Tibial nerve (tissue), 4 donors: Measurements from ENCODE around the gene TTC1. TPM values are rescaled to one million over a fixed set of nuclear protein-coding genes. Genes with fewer than 3 reads are reported as not detected.

Experiments used
- DNase-seq, 2 donors: peaks; one replicate each; pipeline ENCODE4 v3.0.0-alpha.2; 2019; ENCODE audit warnings: low spot score in 2 of 2
- H3K27ac ChIP-seq, 4 donors: fragments of 200-600 bp; sonication (generic) in 3 of 4; one replicate each; pipeline ENCODE4 v1.5.1; 2017 to 2019; ENCODE audit warnings: mild to moderate bottlenecking in 1 of 4
- H3K27me3 ChIP-seq, 2 donors: fragments of 200-600 bp; sonication (generic) in 1 of 2; one replicate each; pipeline versions ENCODE4 v1.5.1 to v1.6.0; 2017 to 2019
- H3K36me3 ChIP-seq, 3 donors: fragments of 200-600 bp; sonication (generic); one replicate each; pipeline ENCODE4 v1.5.1; 2018 to 2019
- H3K4me1 ChIP-seq, 4 donors: fragments of 200-600 bp; sonication (generic) in 3 of 4; one replicate each; pipeline ENCODE4 v1.5.1; 2017 to 2019
- H3K4me3 ChIP-seq, 4 donors: fragments of 200-600 bp; sonication (generic) in 3 of 4; one replicate each; pipeline ENCODE4 v1.5.1; 2017 to 2019; ENCODE audit warnings: mild to moderate bottlenecking in 1 of 4, moderate library complexity in 1 of 4
- H3K9me3 ChIP-seq, 4 donors: fragments of 200-600 bp; sonication (generic) in 3 of 4; one replicate each; pipeline ENCODE4 v1.5.1; 2017 to 2019
- EP300 ChIP-seq, 2 donors: sonication (generic); formaldehyde crosslinking; IDR thresholded peaks; one replicate each; pipeline ENCODE4 v1.6.1; 2017; ENCODE audit warnings: antibody characterized with exemption in 2 of 2, mild to moderate bottlenecking in 1 of 2
- POLR2A ChIP-seq, 2 donors: fragments of 450-650 bp; IDR thresholded peaks; one replicate each; pipeline ENCODE4 v1.6.1; 2017; ENCODE audit warnings: antibody characterized with exemption in 2 of 2, mild to moderate bottlenecking in 2 of 2, moderate library complexity in 2 of 2
- WGBS, 2 donors: methylation state at CpG; one replicate each; pipeline ENCODE4 v1.1.5; 2018; 5-methylcytosine and 5-hydroxymethylcytosine counted together
- total RNA-seq, 4 donors: library from RNA; depleted of rRNA; stranded (reverse); fragments of >200 nt; gene quantifications; one replicate each; pipeline ENCODE4 v1.1.0, GENCODE V29; 2016
- TF ChIP-seq, protein P1 (sequence below), 5 experiments: fragments of 200-600 bp in 3 of 5; fragments of 450-650 bp in 2 of 5; sonication (generic) in 3 of 5; IDR thresholded peaks; one replicate each; pipeline ENCODE4 v1.5.1; 2016 to 2019; ENCODE audit warnings: antibody characterized with exemption in 5 of 5, mild to moderate bottlenecking in 3 of 5, moderate library complexity in 2 of 5

Gene TTC1
- total RNA-seq, 4 donors from 2014 or later = 27.6 to 40.4 (median 36.9) TPM

- H3K27me3 ChIP-seq = no peaks in the 10 kb centered on the region
- 37 to 46% methylated on average over 8 of the region's 8 CpGs for WGBS, 2 donors
- no peaks in the 10 kb centered on the region for H3K9me3 ChIP-seq
- no peak overlapping the region for H3K4me3 ChIP-seq
- TF ChIP-seq POLR2A (IDR thresholded peaks at IDR 0.05) = no peak
- TF ChIP-seq EP300 (IDR thresholded peaks at IDR 0.05) = no peak
- TF ChIP-seq, protein P1, sequence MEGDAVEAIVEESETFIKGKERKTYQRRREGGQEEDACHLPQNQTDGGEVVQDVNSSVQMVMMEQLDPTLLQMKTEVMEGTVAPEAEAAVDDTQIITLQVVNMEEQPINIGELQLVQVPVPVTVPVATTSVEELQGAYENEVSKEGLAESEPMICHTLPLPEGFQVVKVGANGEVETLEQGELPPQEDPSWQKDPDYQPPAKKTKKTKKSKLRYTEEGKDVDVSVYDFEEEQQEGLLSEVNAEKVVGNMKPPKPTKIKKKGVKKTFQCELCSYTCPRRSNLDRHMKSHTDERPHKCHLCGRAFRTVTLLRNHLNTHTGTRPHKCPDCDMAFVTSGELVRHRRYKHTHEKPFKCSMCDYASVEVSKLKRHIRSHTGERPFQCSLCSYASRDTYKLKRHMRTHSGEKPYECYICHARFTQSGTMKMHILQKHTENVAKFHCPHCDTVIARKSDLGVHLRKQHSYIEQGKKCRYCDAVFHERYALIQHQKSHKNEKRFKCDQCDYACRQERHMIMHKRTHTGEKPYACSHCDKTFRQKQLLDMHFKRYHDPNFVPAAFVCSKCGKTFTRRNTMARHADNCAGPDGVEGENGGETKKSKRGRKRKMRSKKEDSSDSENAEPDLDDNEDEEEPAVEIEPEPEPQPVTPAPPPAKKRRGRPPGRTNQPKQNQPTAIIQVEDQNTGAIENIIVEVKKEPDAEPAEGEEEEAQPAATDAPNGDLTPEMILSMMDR (IDR thresholded peaks at IDR 0.05) = no peak
- H3K27ac ChIP-seq = no peak overlapping the region
- peaks cover 0 to 78% (median 0%) of the 10 kb centered on the region in 3 donors for H3K36me3 ChIP-seq
- H3K4me1 ChIP-seq = peaks cover 0 to 3% (median 0%) of the 10 kb centered on the region in 4 donors
- DNase-seq = no peak
Measured at GRCh38 chr5:160071516-160071915, 62.6 kb downstream of the TTC1 start.

DNA sequence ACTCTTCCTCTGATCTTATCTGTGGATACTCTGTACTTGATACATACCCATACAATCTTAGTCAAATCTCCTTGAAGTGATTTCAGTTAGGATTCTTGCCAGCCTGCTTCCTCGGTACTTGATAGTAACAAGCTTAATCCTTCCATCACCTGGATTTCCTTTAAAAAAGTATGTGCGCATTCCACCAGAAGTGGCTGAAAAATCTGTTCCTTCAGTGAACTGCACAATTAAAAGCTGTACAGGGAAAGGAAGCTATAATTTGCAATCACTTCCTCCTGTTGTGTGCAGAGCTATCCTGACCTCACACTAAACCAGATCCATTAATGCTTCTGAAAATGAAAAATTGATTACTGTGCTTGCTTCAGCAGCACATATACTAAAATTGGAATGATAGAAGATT, 63.0 kb downstream of the TTC1 start:
- Histone ChIP-seq H3K27ac (no peak overlapping the region), H3K36me3 (peaks cover 0 to 74% (median 0%) of the 10 kb centered on the region in 3 donors), H3K4me3 (no peak overlapping the region), H3K4me1 (peaks cover 0 to 3% (median 0%) of the 10 kb centered on the region in 4 donors), H3K9me3 (no peaks in the 10 kb centered on the region), H3K27me3 (no peaks in the 10 kb centered on the region)
- 68 to 71% methylated on average over 2 of the region's 2 CpGs for WGBS, 2 donors
- no peak for DNase-seq
- no peak for TF ChIP-seq EP300 (IDR thresholded peaks at IDR 0.05)
- TF ChIP-seq, protein P1 (IDR thresholded peaks at IDR 0.05) = no peak
- no peak for TF ChIP-seq POLR2A (IDR thresholded peaks at IDR 0.05)

DNA sequence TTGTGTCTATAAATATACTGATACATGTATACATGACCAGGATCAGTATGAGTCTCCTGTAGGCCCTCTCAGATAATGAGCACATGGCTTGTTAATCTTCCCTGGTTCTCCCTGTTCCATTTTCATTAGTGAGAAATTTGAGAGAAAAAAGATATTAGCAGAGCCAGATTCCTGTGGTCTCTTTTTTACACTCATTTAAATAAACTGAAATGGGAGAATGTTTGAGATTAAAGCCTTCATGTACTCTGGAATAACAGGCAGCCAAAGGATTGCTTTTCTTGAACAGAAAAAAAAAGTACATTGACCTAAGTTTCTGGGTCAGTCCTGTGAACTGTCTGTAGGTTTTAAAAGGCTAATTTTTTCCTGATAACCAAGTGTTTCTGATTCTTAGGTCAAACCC, 66.1 kb downstream of the TTC1 start:
- TF ChIP-seq EP300 (IDR thresholded peaks at IDR 0.05) (no peak), POLR2A (IDR thresholded peaks at IDR 0.05) (no peak)
- TF ChIP-seq, protein P1 (IDR thresholded peaks at IDR 0.05) = no peak
- no peak overlapping the region for H3K4me3 ChIP-seq
- no peaks in the 10 kb centered on the region for H3K9me3 ChIP-seq
- no peak for DNase-seq
- no peaks in the 10 kb centered on the region for H3K27me3 ChIP-seq
- peaks cover 0 to 3% (median 0%) of the 10 kb centered on the region in 4 donors for H3K4me1 ChIP-seq
- peaks cover 0 to 63% (median 0%) of the 10 kb centered on the region in 3 donors for H3K36me3 ChIP-seq
- H3K27ac ChIP-seq = no peak overlapping the region

- TF ChIP-seq, protein P1 (IDR thresholded peaks at IDR 0.05) = no peak
- TF ChIP-seq POLR2A (IDR thresholded peaks at IDR 0.05) (no peak), EP300 (IDR thresholded peaks at IDR 0.05) (no peak)
- WGBS, 2 donors = 83 to 84% methylated on average over 2 of the region's 2 CpGs
- no peaks in the 10 kb centered on the region for H3K27me3 ChIP-seq
Measured at GRCh38 chr5:160076997-160077396, 68.1 kb downstream of the TTC1 start.

GRCh38 chr5:160079753-160080152, 70.8 kb downstream of the TTC1 start:
- H3K27ac ChIP-seq = no peak overlapping the region
- DNase-seq = no peak
- no peaks in the 10 kb centered on the region for H3K9me3 ChIP-seq
- H3K36me3 ChIP-seq = peaks cover 0 to 38% (median 0%) of the 10 kb centered on the region in 3 donors
- WGBS, 2 donors = 89 to 98% methylated on average over 2 of the region's 2 CpGs
- H3K27me3 ChIP-seq = no peaks in the 10 kb centered on the region
- TF ChIP-seq POLR2A (IDR thresholded peaks at IDR 0.05) (no peak), EP300 (IDR thresholded peaks at IDR 0.05) (no peak)
- TF ChIP-seq, protein P1 (IDR thresholded peaks at IDR 0.05) = no peak
- H3K4me1 ChIP-seq = peaks cover 0 to 20% (median 0%) of the 10 kb centered on the region in 4 donors
- no peak overlapping the region for H3K4me3 ChIP-seq

More at GRCh38 chr5:160076997-160077396, 68.1 kb downstream of the TTC1 start:
- Histone ChIP-seq H3K4me1 (peaks cover 0 to 3% (median 0%) of the 10 kb centered on the region in 4 donors), H3K27ac (no peak overlapping the region), H3K4me3 (no peak overlapping the region), H3K36me3 (peaks cover 0 to 49% (median 0%) of the 10 kb centered on the region in 3 donors), H3K9me3 (no peaks in the 10 kb centered on the region)
- no peak for DNase-seq
